HG02798 (cell line): ENCODE measurements around the gene HDAC4.

Experiments used
- ATAC-seq: cut with Tn5 transposase; IDR thresholded peaks from one replicate; pipeline ENCODE4 v1.9.1; 2021; ENCODE audit warnings: mild to moderate bottlenecking; ENCODE audit not compliant: unreplicated experiment, poor library complexity

Gene HDAC4

DNA sequence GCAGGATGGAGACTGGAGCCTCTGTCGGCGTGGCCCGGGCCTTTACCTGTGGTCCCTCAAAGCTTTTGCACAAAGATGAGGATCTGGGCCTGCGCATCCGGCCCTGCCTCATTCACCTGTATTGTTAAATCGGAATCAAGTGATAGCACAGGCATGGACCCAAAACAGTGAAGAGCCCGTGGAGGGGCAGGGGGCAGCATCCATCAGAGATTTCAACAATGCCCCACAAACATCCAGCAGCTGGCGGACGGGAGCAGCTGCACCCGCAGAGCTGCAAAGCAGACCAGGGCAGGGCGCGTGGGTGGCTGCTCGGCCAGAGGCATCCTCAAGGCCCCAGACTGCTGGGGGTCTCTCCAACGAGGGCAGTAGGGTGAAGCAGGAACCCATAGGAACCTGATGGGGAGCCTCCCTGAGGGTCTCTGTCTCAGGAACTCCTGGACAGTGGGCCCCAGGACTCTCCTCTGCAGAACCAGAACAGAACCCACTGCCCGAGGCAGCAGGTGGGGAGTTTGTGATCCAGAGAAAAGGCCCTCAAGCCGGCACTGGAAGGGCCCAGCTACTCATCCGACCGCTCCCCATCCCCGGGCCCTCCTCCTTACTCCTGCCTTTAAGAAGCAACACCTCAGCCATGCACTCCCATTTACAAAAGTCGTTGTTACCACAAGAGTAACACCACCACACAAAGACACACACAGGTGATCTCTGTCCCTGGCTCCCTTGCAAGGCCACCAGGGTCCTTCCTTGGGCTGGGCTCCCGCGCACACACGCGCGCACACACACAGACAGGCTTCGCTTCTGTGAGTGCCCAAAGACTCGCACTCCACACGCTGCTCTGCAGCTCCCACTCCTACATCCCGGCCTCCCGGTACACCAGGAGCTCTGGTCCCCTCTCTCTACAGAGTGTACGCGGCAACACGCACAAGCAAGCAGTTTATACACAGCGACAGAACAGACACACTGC, 28.8 kb downstream of the HDAC4 start:
- ATAC-seq, result no peak

DNA sequence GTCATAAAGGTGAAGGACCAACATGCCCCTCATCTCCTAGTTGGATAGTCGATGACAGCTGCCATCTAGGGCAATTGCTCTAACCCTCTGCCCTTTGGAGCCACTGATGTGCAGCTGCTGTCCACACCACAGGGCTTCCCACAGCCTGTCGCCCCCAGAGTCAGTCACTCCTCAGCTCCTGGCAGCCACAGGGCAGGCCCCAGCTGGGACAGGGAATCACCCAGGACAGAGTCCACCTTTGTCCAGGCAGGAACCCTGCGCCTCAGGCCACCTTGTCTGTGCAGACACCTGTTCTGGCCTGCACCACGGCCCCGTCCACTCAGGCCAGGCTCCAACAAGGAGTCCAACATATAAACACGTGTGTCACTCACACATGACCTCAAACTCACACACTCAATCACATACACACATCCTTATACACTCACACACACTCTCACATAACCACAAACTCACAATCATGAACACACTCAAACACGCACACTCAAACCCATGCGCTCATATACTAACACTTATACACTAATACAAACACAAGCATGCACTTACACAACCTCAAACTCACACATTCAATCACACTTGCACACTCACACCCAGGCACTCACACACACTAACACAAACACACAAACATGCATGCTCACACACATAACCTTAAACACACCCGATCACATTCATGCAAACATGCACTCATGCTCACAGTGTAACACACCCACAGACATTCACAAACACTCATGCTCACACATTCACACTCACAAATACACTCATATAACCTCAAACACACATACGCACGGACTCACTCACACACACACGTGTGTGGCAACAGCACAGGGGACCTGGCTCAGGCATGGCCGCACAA, 29.7 kb downstream of the HDAC4 start:
- ATAC-seq, result no peak

- no peak for ATAC-seq
Observed at GRCh38 chr2:239370403-239370802, 30.4 kb downstream of the HDAC4 start.

DNA sequence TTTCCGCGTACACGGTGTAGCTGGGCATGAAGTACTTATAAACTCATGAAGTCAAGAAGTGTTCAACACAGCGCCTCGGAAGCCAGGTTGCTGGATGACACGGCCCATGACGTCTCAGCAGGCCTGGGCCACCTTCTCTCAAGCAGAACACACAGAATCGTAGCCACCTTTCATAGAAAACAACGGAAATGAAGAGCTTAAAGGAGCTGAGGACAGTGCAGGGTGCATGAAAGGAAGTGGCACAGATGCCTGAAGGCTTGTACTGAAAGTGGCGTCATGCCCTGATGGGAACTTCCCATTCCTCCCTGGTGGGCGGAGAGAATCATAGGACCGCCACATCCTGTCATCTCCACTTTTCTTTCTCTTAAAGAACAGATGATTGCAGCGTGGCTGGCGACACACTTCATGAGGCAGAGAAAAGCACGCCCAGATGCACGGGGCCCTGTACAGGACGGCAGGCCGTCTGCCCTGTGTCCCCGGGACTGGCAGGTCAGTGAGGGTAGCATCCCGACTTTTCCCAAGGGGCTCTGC, 31.1 kb downstream of the HDAC4 start:
- ATAC-seq, result peak; percentile 71

DNA sequence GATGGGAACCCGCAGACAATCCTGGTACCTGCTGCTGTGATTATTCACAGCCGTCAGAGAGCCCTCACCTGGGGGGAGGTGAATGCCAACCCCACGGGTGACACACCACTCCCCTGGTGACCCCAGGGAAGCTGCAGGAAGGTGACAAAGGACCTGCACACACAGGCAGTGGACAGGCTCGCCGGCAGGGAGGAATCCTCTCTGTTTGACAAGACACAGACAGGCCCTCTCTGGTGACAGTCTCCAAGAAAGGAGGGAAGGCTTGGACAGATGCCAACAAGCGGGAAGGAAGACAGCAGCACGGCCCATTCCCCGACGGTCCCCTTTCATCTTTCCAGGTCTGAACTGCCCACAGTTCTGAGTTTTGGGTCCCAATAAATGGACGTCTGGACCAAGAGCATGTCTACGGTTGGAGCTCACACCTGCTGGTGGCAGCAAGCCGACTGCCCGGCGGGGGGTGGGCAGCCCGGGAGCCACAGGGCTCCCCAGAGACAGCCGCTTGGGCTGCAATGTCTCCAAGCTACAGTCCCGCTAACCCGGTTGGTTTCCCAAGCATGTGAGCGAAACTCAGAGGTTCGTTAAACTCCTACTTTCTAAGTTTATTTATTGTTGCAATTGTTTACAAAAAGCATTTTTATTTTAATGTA, 31.8 kb downstream of the HDAC4 start:
- ATAC-seq, result no peak

GRCh38 chr2:239368321-239368720, 32.5 kb downstream of the HDAC4 start:
- no peak for ATAC-seq

DNA sequence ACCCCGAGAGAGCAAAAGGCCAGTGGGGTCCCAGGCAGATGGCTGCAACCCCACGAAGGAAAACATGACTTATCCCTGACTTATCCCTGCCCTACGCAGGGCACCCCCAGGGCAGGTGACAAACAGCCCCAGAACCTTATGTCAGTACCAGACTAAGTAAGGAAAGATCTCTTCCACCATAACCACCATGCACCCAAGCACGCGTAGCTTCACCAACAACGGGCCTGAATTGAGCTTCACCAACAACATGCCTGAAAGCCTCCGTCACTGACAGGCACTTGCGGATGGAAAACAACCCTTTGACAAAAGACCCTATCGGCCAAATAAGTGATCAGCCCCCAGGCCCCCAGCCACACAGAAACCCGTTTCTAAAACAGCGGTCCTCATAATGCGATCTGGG, 34.1 kb downstream of the HDAC4 start:
- no peak for ATAC-seq

DNA sequence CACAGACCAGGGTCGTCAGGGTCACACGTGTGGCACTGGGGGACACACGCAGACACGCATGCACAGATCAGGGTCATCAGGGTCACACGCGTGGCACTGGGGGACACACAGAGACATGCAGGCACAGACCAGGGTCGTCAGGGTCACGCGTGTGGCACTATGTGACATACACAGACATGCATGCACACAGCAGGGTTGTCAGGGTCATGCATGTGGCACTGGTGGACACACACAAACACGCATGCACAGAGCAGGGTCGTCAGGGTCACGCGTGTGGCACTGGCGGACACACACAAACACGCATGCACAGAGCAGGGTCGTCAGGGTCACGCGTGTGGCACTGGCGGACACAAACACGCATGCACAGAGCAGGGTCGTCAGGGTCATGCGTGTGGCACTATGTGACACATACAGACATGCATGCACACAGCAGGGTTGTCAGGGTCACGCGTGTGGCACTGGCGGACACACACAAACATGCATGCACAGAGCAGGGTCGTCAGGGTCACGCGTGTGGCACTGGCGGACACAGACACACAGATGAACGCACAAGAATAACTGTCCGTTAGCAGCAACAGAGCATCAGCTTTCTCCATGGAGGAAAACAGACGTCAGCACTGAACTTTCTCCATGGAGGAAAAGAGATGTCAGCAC, 34.9 kb downstream of the HDAC4 start:
- no peak for ATAC-seq

DNA sequence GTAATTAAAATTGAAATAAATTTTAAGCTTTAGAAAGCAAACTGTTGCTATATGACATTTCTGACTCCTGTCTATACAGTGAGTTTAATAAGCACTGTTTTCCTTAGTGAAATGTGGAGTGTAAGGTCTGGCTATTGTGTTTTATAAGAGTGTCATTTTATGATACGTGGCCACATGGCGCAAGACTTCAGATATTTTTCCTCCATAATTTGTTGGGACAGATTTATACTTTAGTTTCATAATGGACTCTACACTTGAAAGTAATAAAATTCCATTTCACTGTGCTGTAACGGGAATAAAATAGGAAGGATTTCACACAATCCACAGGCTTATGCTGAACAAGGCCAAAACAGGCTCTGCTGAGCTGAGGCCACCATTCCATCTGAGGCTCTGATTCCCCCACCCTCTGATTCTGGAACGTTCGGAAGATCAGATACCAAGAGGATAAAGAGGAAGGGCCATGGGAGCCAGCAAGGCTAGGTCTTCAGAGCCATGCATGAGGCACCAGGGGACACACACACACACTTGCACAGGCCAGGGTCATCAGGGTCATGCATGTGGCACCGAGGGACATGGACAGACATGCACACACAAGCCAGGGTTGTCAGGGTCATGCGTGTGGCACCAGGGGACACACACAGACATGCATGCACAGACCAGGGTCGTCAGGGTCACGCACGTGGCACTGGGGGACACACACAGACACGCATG, 35.6 kb downstream of the HDAC4 start:
- no peak for ATAC-seq

DNA sequence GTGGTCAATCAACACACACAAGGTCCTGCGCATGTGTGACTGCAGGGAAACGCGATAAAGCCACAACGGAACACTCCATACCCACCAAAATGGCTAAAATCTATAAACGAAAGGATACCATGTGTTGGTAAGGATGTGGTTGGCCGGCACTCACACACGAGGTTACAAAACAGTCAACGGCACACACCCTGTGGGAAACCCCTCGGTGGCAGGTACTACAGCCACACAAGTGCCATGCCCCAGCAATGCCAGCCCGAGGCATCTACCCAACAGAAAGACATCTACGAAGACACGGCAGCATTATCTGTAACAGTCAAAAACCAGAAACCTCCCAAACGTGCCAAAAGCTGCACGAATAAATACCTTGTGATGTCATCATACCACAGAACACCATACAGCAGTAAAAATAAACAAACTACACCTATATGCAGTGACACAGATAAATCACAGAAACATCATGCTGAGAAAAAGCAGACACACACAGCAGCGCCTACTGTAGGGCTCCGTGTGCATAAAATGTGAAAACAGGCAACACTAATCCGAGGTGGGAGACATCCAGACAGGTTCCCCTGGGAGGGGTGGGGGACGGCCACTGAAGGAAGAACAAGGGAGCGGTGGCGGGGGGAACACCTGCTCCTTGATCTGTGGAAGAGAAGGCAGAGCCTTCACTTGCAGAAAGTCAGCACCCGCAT, 36.7 kb downstream of the HDAC4 start:
- no peak for ATAC-seq

DNA sequence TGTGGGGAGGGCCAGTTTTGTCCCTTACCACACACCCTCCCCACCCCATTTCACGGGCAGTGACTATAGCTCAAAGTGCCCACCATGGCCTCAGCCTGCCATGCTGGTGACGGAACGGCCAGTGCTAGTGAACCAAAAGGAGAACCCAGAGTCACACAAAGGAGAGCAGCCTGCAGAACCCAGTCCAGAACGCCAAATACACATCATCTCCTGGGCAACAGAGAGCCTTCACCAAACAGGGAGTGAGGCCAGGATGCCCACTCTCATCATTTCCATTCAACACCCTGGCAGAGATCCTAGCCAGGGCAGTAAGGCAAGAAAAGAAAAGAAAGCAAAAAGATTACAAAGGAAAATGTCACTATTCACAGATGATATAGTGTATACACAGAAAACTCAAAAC, 38.3 kb downstream of the HDAC4 start:
- ATAC-seq, result no peak

DNA sequence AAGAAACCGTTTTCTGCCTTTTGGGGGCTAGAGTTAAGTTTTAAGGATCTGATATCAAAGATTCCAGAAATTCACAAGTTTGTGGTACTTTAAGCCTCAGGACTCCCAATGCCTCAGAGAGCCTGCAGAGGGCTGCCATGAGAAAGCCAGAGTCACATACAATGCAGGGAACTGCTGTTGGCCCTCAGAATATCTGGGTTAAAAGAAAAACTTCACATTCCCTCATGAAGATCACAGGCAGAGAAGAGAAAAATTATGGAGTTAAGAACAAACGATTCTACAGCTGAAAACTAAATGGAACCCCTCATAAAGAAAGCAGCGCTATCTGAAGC, 39.5 kb downstream of the HDAC4 start:
- ATAC-seq, result no peak

- no peak for ATAC-seq
Observed at GRCh38 chr2:239360421-239361310, 40.2 kb downstream of the HDAC4 start.

GRCh38 chr2:239360008-239360407, 40.8 kb downstream of the HDAC4 start:
- no peak for ATAC-seq

GRCh38 chr2:239359196-239359912, 41.5 kb downstream of the HDAC4 start:
- no peak for ATAC-seq

GRCh38 chr2:239358062-239358754, 42.6 kb downstream of the HDAC4 start:
- no peak for ATAC-seq

- no peak for ATAC-seq
Observed at GRCh38 chr2:239355724-239356123, 45.1 kb downstream of the HDAC4 start.
